HG03095 (cell line): ENCODE results near the gene CSMD2.
"Not testable (repeated sequence)": the region's sequence is repeated elsewhere in the genome, so short reads cannot be mapped to it uniquely, and the experiment has no call there.

ENCODE experiments used
- ATAC-seq: cut with Tn5 transposase; IDR thresholded peaks from one replicate; pipeline ENCODE4 v1.9.1; 2021; ENCODE audit warnings: moderate library complexity; ENCODE audit not compliant: unreplicated experiment

Gene CSMD2

DNA sequence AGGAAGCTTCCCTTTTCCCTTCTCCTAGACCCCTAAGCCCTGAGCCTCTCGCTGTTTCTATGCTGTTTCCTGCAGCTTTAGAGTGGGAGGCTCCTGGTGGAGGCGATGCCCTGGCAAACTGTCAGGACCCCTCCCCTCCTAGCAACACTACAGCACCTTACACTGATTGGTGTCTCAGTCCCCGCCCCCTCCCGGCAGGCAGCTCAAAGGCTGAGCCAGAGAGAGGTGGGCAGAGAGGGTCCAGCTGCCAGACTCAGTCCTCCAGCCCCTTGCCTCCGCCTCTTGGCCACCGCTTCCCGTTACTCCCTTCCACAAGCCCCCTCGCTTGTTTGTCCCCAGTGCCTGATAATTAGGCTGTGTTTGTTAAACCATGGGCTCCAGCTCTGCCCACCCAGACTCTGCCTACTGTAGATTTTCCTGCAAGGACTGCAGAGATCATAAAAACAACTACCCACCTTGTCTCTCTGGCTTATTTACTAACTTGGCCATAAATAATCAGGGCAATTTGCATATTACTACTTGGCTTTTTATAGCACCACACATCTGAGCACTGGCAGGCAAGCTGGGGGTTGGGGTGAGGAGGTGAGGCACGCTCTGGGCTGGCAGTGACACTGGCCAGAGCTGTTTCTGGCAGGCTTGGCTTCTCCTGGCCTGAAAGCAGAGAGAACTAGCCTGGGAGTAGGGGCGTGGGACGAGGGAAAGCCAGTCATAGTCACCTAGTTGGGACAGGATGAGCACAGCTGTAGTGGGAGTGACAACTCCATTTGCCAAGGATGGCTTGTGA, 107.5 kb downstream of the CSMD2 start:
- ATAC-seq = no peak

DNA sequence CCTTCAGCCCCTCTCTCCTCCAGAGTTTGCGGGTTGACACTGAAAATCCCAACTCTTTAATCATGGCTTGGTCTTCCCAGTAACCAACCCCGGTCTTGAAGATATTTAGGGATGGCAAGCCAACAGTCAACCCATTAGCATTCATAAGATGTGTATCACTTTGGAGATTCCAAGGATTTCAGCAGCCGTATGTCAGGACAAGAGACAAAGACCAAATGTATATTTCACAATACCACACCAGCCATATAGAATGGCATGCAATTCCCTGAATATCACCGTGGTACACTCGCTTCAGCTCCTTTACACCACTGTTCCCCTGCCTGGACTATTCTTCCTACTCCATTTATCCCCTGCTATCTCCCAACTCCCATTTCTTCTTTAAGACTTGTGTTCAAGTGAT, 109.2 kb downstream of the CSMD2 start:
- ATAC-seq = no peak

DNA sequence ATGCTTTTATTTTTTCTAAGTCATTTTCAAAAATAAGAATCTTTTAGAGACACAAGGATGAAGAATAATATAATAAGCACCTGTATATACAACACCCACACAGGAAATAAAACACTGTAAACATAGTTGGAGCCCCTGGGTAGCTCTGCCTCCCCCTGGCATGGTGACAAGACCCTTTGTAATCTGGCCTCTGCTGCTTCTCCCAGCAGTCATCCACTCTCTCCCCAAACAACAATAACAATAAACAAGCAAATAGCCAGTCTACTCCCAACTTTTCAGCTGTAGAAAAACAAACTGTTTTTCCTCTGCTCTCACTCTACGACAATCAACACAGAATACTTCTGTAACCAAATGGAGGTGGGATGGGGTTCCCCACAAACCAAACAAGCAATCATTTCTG, 110.1 kb downstream of the CSMD2 start:
- ATAC-seq = no peak

DNA sequence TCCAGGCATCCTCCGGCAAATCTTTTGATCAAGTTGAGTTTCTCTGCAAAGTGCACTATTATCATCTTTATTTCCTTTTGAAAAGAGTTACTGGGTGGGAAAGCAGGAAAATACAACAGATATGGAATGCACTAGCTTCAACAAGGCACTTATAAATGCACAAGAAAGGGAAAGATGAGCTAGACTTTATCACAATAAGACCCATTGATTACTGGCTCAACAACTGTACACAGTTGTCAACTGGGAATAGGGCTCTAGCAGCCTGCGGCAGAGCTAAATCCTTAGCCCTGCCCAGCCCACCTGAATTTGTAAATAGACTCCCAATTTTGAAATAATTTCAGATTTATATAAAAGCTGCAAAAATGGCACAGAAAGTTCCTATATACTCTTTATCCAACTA, 111.4 kb downstream of the CSMD2 start:
- no peak for ATAC-seq

DNA sequence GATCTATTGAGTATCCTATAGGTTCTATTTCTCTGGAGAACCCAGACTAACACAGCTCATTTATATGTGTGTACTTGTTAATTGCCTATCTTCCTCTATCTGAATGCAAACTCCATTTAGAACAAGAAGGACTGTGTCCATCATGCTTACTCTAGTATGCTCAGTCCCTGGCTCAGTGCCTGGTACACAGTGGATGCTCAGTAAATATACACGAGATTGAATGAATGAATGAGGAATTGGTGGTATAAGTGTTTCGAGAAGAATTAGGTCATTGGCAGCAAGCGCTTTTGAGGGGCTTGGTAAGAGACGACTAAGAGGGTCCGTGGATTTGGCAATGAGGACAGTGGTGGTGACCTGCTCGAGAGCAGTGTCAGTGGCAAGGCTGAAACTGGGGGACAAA, 112.5 kb downstream of the CSMD2 start:
- ATAC-seq = no peak

DNA sequence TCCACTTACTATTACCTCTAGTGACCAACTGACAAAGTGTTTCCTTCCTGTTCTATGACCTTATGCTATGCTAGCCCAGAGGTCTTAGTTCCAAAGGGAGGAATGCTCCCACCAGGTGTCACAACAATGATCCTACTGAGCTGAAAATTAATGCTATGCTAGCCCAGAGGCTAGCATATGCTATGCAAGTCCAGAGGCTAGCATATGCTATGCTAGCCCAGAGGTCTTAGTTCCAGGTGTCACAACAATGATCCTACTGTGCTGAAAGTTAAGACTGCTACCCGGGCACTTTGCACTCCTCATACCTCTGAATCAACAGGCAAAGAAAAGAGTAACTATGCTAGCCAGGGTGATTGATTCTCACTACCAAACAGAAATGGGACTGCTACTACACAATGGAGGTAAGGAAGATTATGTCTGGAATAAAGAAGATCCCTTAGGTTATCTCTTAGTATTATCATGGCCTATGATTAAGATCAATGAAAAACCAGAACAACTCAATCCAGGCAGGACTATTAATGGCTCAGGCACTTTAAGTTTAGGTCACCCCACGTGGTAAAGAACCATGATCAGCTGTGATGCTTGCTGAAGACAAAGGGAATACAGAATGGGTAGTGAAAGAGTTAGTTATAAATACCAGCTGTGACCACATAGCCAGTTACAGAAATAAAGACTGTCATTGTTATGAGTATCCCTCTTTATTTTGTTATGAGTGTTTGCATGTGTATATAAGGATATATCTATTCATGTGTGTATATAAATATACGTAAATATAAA, 114.1 kb downstream of the CSMD2 start:
- no peak for ATAC-seq

DNA sequence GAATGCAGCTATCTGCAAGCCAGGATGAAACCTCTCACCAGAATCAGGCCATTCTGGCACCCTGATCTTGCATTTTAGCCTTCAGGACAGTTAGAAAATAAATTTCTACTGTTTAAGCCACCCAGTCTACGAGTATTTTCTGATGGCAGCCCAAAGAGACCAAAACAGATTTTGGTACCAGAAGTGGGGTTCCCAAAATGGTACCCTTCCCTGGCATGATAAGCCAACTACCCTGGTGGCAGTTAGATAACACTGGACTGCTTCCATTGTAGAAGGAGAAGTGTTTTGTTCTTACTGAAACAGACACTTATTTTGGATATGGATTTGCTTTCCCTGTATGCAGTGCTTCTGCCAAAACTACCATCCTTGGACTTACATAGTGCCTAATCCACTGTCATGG, 115.0 kb downstream of the CSMD2 start:
- ATAC-seq = no peak

DNA sequence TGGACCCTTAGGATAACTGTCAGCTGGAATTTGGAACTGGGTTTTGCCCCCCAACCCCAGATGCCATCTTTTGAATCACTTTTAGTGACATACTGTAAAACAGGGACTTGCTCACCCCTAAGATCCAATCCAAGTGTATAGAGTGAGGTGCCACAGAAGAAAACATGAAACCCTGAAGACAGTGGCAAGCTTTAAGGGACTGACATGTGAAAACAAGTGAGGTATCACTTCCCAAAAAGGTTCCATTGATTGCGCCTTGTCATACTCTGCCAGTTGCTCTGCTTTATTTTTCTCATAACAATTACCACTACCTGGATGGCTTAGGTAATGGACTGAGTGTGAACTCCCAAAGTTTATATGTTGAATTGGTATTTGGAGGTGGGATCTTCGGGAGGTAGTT, 115.6 kb downstream of the CSMD2 start:
- no peak for ATAC-seq

DNA sequence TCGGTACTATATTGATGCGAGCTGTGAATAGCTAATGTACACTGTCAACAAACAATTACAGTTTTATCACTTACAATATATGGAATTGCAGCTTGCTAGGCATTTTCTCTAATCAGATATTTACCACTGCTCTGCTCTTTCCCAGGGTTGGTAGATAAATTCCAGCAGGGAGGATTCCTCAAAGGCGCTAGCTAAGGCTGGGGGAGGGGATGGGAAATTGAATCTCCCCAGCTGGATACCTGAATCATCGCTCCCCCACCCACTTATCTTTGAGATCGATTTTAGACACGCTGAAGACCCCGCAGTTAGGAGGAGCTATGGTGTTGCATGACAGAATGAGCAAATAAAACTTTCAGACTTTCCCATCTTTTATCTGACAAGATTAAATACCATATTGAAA, 127.2 kb downstream of the CSMD2 start:
- no peak for ATAC-seq

DNA sequence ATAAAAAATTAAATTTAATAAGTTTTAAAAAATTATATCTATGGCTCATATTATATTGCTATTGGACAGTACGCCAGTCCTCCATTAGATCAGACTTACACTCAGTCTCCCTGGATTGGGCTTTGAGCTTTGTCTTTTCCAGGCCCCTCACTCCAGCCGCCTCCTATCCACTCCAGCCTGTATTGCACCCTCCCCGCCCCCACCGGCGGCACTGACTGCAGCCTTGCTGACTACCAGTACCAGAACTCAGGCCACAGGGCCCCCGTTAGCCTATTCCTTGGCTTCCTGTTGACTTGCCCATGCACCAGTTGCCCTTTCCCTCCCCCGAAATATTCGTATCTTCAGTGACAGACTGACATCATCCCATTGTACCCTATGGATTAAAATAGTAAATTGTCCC, 127.9 kb downstream of the CSMD2 start:
- ATAC-seq = no peak

DNA sequence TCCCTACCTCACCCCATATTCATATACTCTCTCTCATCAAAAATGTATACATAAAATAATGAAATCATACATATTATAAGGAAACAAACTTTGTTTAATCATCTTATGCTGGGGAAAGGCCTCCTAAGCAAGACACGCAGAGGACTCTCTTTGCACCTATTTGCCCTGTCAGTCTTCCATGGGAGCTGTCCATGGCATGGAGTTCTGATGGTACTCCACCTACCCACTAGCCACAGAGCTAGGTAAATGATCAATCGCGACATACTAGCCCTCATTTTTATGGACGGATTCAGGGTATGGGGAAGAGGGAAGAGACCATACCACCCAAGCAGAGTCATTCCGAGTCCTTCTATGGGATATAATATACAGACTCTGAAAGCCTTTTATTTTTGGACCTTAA, 131.0 kb downstream of the CSMD2 start:
- ATAC-seq = no peak

DNA sequence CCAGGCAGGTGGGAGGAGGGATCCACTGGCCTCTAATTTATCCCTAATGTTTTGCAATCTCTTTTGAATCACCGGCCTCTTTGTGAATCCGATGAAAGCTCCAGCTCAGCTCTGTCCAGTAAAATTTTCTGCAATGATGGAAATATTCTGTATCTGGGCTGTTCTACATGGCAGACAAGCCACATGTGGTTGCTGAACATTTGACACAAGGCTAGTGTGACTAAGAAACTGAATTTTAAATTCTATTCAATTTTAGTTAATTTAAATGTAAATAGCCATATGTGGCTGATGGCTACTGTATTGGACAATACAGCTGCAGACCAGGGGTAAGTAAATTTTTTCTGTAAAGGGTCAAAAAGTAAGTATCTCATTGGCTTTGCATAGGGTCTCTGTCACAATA, 135.1 kb downstream of the CSMD2 start:
- no peak for ATAC-seq

DNA sequence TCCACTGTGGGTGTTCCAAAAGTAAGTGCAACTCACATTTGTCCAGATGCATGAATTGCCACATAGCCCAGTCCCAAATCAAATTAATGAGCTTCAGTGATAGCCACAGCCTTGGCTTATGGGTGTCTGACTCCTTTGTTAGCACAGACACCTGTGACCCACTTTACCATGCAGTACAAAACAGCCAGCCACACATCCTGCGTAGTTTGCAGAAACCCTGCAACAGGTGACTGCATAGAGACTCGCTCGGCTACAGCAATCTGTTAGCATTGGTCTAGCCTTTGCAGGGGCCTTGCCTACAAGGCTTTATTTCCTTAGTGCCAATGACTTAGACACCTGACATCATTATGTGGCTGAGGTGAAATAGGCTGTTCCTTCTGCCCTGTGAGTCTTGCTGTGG, 135.5 kb downstream of the CSMD2 start:
- ATAC-seq = no peak

DNA sequence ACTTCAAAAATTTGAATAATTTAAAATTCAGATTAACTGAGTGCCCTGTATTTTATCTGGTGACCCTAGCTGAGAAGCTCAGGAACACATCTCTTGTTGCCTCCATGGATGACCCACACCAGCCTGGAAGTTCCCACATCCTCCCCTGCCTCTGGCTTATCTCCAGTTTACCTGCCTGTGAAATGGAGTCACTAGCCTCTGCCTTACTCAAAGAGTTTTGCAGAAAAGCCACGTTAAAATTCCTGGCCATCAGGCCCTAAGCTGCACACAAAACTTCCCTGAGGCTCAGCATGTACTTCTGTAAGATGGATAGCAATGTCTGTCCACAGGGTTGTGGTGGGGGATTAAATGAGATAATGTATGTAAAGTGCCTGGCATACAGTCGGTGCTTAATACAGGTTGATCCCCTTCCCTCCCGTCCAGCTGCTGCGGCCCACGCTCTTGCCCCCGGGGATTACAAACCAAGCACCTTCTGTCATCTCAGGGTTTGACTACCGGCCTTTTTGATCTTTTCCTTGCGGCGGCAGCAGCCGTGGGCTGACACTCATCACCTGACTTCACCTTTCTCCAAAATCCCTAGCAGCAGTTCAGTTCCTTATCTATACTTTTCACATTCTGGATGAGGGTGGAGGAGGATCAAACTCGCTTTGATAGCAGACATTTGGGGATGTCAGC, 136.5 kb downstream of the CSMD2 start:
- no peak for ATAC-seq

DNA sequence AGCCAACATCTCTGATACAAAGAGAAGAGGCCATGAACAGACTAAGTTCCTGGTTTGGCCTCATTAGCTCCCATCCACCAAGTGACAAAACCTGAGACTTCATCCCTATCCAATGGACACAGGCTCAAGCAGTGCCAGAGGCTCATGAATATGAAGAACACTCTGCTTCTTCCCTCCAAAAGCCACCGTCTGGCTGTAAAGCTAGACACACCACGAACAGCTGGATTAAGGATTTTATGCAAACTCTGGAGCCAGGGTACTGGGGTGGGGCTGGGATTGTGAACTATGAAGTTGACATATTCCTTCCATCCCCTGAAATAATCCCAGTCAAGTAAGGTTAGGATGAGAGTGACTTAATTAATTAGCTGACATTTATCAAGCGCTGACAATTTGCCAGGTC, 139.4 kb downstream of the CSMD2 start:
- ATAC-seq = no peak

DNA sequence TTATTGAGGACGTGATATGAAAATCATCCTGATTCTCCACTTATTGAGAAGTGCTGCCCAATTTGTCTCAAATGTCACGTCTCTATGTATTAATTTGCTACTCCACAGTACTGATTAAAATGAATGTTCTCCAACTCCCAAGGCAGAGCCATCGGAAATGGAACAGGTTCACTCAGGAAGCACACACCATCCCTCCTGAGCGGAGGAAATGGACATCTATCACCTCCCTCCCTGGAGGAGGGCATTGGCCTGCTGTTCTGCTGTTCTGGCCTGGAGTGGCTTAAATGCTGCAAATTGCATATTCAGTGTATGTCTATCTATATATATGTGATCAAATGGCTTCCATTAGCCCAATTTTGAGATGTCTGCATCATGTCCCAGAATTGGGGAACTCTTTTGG, 140.5 kb downstream of the CSMD2 start:
- no peak for ATAC-seq

DNA sequence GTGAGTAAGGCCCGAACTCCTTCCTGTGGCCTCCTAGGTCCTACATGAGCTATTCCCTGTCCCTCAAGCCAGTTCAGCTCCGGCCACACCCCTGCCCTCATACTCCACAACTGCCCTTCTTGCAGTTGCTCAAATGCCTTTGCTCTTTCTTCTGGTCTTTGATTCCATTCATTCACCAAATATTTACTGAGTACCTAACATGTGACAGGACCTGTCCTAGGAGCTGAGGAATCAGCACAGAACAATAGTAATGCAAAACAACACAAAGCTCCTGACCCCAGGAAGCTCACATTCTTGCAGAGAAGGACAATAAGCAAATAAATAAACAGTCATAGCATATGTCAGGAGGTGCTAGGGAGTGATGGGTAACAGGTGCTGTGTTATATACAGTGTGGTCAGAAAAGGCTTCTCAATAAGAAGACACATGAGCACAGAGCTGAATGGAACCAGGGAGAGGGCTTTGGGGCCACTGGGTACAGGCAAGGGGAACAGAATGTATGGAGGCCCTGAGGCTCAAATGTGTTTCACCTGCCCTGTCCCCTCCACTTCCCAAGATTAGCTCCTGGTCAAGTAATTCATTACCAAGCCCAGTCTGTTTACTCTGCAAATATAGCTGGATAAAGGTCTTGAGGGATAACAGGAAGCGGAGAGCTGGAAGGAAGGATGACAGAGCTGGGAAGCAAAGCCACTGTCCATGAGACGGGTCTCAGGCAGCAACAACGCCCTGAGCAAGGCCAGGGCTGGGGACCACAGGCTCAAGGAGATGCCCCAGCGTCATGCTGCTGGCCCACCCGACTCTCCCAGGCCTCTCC, 145.1 kb downstream of the CSMD2 start:
- ATAC-seq = no peak

DNA sequence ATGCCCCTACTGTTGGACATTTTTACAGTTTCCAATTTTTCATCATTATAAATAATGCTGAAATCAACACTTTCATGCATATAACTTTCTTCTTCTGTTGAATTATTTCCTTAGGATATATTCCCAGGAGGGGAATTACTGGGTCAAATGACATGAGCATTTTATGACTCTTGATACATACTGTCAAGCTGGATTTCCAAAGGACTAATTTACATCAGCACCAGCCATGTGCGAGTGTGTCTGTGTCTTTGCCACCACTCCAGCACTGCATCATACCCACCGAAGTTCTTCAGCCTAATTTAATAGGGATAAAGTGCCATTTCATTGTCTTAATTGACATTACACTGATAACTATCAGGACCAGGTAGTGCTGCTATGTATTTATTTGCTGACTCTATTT, 146.7 kb downstream of the CSMD2 start:
- ATAC-seq = no peak

DNA sequence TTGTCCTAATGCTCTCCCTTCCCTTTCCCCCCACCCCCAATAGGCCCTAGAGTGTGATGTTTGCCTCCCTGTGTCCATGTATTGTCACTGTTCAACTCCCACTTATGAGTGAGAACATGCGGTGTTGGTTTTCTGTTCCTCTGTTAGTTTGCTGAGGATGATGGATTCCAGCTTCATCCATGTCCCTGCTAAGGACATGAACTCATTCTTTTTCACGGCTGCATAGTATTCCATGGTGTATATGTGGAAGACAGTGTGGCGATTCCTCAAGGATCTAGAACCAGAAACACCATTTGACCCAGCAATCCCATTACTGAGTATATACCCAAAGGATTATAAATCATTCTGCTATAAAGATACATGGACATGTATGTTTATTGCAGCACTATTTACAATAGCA, 148.7 kb downstream of the CSMD2 start:
- ATAC-seq = not testable (repeated sequence)

DNA sequence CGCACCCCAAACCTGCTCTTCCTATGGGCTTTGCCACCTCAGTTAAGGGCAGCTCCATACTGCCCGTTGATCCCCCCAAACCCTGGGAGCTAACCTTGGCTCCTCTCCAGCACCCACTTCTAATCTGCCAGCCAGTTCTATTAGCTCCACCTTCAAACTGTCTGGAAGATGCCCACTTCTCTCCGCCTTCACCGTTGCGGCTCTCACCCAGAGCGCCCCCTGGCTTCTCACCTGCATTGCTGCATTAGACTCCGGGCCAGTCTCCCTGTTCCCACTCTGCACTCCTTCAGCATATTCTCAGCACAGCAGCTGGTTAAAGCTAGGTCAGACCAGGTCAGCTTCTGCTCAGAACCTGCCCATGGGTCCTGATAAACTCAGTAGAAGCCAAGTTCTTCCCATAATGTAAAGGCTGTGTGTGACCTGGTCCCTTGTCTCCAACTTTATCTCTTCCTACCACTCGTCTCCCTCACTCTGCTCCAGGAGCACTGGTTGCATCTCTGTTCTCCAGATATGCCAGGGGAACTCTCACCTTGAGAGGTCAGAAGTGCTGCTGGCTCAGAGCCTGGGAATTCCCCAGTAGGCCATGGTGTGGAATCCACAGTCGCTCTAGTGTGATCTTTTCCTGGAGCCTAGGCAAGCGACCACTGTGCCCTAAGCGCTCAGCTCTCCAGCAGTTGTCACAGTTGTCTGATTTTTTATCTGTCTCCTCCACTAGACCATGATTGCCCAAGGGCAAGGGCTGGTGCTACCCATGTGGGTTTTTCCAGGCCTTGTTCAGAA, 150.9 kb downstream of the CSMD2 start:
- no peak for ATAC-seq
